ENCODE measurements around the gene GPR89B.
"Not testable (repeated sequence)": the region's sequence is repeated elsewhere in the genome, so short reads cannot be mapped to it uniquely, and the experiment has no call there.

GPR89B gene

GRCh38 chr1:148037850-148038461 is 109.7 kb downstream of the GPR89B start:
- DNase-seq, result not testable (repeated sequence)

DNA sequence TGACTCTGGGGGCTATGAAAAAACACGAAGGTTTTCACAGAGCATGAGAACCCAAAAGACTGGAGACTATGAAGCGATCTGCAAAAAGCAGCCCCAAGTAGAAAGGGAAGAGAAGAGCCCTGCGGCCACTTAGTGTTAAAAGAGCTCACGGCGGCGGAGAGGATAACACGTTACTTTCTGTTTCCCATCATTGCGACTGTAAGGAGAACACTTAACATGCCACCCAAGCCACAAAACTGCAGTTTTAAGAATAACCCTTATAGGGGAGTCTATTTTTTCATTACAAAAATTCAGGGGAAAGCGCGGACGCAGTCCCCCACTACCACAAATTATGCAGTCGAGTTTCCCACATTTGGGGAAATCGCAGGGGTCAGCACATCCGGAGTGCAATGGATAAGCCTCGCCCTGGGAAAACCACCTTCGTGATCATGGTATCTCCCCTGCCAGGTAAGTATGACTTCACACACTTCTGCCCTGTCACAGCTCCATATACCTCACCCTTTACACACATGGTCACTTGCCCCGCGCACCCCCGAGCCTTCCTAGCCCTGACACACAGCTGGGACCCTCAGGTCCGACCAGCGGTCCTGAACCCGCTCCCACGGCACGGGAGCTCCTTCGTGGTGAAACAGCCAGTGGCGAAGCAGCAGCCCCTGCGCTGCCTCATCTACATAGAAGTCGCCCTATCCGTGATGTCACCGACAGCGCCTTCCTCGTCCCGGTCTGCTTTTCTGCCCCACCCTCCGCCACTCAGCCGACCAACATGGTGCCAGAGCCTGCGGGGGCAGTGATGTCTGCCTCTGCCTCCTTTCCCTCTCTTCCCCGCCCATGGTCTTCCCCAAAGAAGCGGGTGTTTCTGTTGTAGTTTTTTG is 110.5 kb downstream of the GPR89B start:
- peak; percentile 61 for DNase-seq

Measured in activated CD4-positive, CD25-positive, alpha-beta regulatory T cell treated with anti-CD3 and anti-CD28 coated beads, Interleukin-2, amount 50 U/mL, for 72 hours (primary cell).